ENCODE results near the gene THAP6.

THAP6 gene

DNA sequence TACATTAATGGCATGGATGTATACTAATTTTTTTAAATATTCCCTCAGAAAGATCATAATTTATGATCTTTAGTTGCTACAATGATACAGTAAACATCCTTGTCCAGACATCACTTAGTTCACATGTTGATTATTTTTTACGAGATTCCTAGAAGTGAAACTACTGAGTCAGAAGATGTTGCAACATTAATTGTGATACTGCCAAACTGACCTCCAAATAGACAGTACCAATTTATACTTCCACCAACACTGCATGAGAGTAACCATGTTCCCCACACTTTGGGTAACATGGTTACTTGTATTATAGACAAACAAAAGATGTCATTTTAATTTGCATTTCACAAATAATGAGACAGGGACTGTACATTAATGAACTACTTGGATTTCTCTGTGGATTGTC lies 19.7 kb upstream of the THAP6 start:
- TF ChIP-seq, protein P1, sequence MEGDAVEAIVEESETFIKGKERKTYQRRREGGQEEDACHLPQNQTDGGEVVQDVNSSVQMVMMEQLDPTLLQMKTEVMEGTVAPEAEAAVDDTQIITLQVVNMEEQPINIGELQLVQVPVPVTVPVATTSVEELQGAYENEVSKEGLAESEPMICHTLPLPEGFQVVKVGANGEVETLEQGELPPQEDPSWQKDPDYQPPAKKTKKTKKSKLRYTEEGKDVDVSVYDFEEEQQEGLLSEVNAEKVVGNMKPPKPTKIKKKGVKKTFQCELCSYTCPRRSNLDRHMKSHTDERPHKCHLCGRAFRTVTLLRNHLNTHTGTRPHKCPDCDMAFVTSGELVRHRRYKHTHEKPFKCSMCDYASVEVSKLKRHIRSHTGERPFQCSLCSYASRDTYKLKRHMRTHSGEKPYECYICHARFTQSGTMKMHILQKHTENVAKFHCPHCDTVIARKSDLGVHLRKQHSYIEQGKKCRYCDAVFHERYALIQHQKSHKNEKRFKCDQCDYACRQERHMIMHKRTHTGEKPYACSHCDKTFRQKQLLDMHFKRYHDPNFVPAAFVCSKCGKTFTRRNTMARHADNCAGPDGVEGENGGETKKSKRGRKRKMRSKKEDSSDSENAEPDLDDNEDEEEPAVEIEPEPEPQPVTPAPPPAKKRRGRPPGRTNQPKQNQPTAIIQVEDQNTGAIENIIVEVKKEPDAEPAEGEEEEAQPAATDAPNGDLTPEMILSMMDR (IDR thresholded peaks at IDR 0.05; ENCODE audit: extremely low read depth, insufficient read depth, missing control alignments), result no peak
- in situ Hi-C loops (cut with MboI; ENCODE audit: low pct_unique_long_range_greater_than_20kb, low sequenced_read_pairs, unreplicated experiment), result no loop called here
- DNase-seq (ENCODE audit: low spot score), result no peak

DNA sequence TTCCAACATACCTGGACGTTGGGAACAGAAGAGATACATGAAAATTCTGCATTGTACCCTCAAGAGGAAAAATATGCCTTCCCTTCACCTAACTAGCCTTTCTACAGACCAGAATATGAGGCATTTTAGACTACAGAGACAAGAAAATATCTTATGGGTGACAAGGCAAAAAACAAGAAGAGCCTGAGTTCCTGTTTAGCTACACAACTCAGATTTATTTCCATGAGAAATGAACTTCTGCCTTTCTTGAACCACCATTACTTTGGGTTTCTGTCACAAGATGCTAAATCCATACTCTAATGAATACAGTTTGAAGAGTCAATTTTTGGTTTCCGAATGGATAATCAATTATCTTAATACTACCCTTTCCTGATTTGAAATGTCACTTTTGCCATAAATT lies 18.8 kb upstream of the THAP6 start:
- TF ChIP-seq, protein P1 (IDR thresholded peaks at IDR 0.05; ENCODE audit: extremely low read depth, insufficient read depth, missing control alignments), result no peak
- in situ Hi-C loops (cut with MboI; ENCODE audit: low pct_unique_long_range_greater_than_20kb, low sequenced_read_pairs, unreplicated experiment), result no loop called here

DNA sequence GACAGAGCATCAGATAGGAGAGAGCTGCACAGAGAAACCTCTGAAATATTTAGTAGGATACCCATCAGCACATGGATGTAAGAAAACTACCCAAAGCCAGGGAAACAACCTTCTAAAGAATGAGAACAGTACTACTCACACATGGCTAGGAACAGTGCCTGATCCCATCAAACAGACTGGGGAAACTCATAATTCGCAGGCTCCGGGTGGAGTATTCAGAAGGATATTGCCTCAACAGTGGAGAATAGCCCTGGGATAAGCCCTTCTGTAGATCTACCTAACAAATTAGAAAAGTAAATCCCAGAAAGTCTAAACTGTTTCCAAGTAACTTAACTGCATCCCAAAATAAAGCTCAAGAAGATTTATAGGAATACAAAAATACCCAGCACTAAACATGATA lies 17.9 kb upstream of the THAP6 start:
- no peak for DNase-seq (ENCODE audit: low spot score)
- in situ Hi-C loops (cut with MboI; ENCODE audit: low pct_unique_long_range_greater_than_20kb, low sequenced_read_pairs, unreplicated experiment), result no loop called here
- TF ChIP-seq, protein P1 (IDR thresholded peaks at IDR 0.05; ENCODE audit: extremely low read depth, insufficient read depth, missing control alignments), result no peak

More for the DNA sequence above, 18.8 kb upstream of the THAP6 start:
- no peak for DNase-seq (ENCODE audit: low spot score)

DNA sequence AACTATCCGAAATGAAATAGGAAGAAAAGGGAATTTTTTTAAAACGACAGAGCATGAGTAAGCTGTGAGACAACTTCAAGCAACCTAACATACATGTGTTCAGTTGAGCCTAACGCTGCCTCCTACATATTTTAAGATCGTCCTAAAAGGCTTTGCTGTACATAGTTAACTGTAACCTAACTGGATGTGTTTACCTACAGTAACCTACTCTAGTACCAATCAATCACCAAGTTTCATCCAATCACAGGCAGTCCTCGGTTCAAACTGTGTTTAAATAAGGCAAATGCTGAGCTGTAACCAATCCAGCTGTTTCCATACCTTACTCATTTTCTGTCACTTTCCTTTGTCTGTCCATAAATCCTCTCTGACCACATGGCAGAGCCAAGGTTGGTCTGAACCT lies 17.1 kb upstream of the THAP6 start:
- no peak for DNase-seq (ENCODE audit: low spot score)
- in situ Hi-C loops (cut with MboI; ENCODE audit: low pct_unique_long_range_greater_than_20kb, low sequenced_read_pairs, unreplicated experiment), result no loop called here
- TF ChIP-seq, protein P1 (IDR thresholded peaks at IDR 0.05; ENCODE audit: extremely low read depth, insufficient read depth, missing control alignments), result no peak

DNA sequence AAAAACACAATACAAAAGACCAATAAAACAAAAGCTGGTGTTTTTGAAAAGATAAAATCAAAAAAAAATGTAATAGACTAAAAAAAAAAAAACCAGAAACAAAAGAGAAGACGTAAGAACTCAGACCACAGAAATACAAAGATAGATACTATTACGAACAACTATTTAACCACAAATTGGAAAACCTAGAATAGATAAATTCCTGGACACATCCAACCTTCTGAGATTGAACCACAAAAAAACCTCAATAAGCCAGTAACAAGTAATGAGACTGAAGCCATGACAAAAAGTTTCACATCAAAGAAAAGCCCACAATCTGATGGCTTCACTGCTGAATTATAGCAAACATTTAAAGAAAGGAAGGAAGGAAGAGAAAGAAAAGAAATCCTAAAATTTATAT lies 16.2 kb upstream of the THAP6 start:
- TF ChIP-seq, protein P1 (IDR thresholded peaks at IDR 0.05; ENCODE audit: extremely low read depth, insufficient read depth, missing control alignments), result no peak
- no peak for DNase-seq (ENCODE audit: low spot score)
- in situ Hi-C loops (cut with MboI; ENCODE audit: low pct_unique_long_range_greater_than_20kb, low sequenced_read_pairs, unreplicated experiment), result no loop called here

DNA sequence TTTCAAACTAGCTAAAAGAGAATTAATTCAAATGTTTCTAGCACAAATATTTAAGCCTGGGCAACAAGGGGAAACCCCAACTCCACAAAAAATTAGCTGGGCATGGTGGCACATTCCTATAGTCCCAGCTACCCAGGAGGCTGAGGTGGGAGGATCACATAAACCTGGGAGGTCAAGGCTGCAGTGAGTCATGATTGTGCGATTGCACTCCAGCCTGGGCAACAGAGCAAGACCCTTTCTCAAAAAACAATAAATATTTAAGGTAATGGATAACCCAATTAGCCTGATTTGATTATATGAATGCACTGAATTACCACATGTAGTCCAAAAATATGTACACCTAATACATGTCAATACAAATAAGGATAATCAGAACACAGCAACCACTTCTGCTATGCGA lies 14.4 kb upstream of the THAP6 start:
- no peak for DNase-seq (ENCODE audit: low spot score)
- TF ChIP-seq, protein P1 (IDR thresholded peaks at IDR 0.05; ENCODE audit: extremely low read depth, insufficient read depth, missing control alignments), result no peak
- in situ Hi-C loops (cut with MboI; ENCODE audit: low pct_unique_long_range_greater_than_20kb, low sequenced_read_pairs, unreplicated experiment), result no loop called here

DNA sequence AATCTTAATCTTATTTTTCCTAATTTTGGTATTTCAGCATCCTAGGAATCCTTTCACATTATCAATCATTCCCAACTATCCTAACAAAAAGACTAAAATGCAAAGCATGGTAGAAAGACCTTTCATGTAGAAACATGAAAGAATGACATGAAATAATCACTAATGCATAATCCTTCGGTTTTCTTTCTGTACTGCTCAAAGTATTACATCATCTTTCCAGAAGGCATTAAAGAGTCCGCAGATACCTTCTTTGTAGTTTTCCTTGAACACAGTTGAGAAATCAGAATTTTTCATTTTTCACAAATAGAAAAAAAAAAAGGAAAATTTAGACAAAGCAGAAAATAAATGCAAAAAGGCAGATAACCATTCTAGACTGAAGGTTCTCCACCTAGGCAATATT lies 11.6 kb upstream of the THAP6 start:
- in situ Hi-C loops (cut with MboI; ENCODE audit: low pct_unique_long_range_greater_than_20kb, low sequenced_read_pairs, unreplicated experiment), result no loop called here
- TF ChIP-seq, protein P1 (IDR thresholded peaks at IDR 0.05; ENCODE audit: extremely low read depth, insufficient read depth, missing control alignments), result no peak
- DNase-seq (ENCODE audit: low spot score), result no peak
